ENCODE results near the gene TAL2.

Gene TAL2

DNA sequence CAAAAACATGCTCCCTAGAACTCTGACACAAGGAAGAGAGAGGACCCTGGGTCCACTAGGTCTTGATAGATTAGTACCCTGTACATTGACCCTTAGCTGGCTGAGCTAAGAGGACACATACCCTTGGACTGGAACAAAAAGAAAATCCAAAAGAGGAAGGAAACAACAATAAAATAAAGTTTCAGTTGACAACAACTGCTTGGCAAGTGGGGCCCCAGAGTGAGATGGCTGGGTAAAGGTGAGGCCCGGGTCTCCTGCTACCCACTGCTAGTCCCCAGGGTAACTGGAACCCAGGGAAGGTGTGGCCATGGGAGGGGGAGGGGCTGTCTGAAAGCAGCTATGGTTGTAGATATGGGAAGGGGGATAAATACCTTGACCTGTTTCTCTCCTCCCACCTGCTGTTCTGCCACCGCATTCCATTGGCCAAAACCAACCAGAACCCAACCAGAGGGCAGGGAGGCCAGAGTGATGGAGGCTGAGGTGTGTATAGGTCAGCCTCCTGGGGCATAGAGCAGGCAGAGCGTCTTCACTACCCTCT is 11.7 kb downstream of the TAL2 start:
- no peak overlapping the region for H2AFZ ChIP-seq (ENCODE audit: low read length, unreplicated experiment)

GRCh38 chr9:105676351-105676923 is 14.2 kb downstream of the TAL2 start:
- Histone ChIP-seq H3K4me1 (ENCODE audit: control insufficient read depth, insufficient read depth, low read length, unreplicated experiment) (no peaks in the 10 kb centered on the region), H2AFZ (ENCODE audit: low read length, unreplicated experiment) (no peak overlapping the region), H3K79me2 (ENCODE audit: control insufficient read depth, insufficient read depth, low read length, unreplicated experiment) (no peaks in the 10 kb centered on the region), H3K36me3 (ENCODE audit: insufficient read depth, low read length) (no peaks in the 10 kb centered on the region), H3K27ac (ENCODE audit: low read depth, low read length) (no peak overlapping the region), H3K27me3 (ENCODE audit: insufficient read depth, low read length) (peaks cover 4% of the 10 kb centered on the region; the same call in 1 of the 2 replicates), H3K4me3 (ENCODE audit: low read depth, low read length) (no peak overlapping the region)

More for the DNA sequence above, 11.7 kb downstream of the TAL2 start:
- peaks cover 4% of the 10 kb centered on the region; the same call in 1 of the 2 replicates for H3K27me3 ChIP-seq (ENCODE audit: insufficient read depth, low read length)
- no peak overlapping the region for H3K27ac ChIP-seq (ENCODE audit: low read depth, low read length)
- H3K4me3 ChIP-seq (ENCODE audit: low read depth, low read length) = no peak overlapping the region
- H3K79me2 ChIP-seq (ENCODE audit: control insufficient read depth, insufficient read depth, low read length, unreplicated experiment) = no peaks in the 10 kb centered on the region
- H3K36me3 ChIP-seq (ENCODE audit: insufficient read depth, low read length) = no peaks in the 10 kb centered on the region
- H3K4me1 ChIP-seq (ENCODE audit: control insufficient read depth, insufficient read depth, low read length, unreplicated experiment) = no peaks in the 10 kb centered on the region

DNA sequence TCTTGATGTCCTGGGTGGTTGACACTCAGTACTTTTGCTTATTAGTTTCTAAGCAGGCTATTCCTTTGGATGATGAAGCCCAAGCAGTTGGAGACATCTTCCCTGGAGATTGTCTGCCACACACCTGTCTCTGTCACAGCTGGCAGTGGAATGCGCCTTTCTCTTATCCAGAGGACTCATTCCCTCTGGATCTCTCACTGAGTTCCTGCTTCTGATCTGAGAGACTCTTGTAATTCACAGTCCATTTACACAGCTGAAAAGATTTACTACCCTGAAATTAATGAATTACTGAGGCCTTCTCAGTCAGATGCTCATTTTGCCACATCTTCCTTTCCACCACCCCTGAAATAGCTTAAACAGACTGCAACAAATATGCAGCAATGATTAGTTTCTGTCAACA is 15.9 kb downstream of the TAL2 start:
- no peaks in the 10 kb centered on the region for H3K36me3 ChIP-seq (ENCODE audit: insufficient read depth, low read length)
- H3K27ac ChIP-seq (ENCODE audit: low read depth, low read length) = no peak overlapping the region
- H2AFZ ChIP-seq (ENCODE audit: low read length, unreplicated experiment) = no peak overlapping the region
- no peaks in the 10 kb centered on the region for H3K4me1 ChIP-seq (ENCODE audit: control insufficient read depth, insufficient read depth, low read length, unreplicated experiment)
- no peaks in the 10 kb centered on the region for H3K79me2 ChIP-seq (ENCODE audit: control insufficient read depth, insufficient read depth, low read length, unreplicated experiment)
- no peak overlapping the region for H3K4me3 ChIP-seq (ENCODE audit: low read depth, low read length)
- H3K27me3 ChIP-seq (ENCODE audit: insufficient read depth, low read length) = peaks cover 4% of the 10 kb centered on the region; the same call in 1 of the 2 replicates

- H3K79me2 ChIP-seq (ENCODE audit: control insufficient read depth, insufficient read depth, low read length, unreplicated experiment) = no peaks in the 10 kb centered on the region
- no peak overlapping the region for H2AFZ ChIP-seq (ENCODE audit: low read length, unreplicated experiment)
Measured at GRCh38 chr9:105678781-105679180, 16.5 kb downstream of the TAL2 start.

GRCh38 chr9:105679257-105680022 is 17.2 kb downstream of the TAL2 start:
- no peak overlapping the region for H3K27ac ChIP-seq (ENCODE audit: low read depth, low read length)
- no peaks in the 10 kb centered on the region for H3K79me2 ChIP-seq (ENCODE audit: control insufficient read depth, insufficient read depth, low read length, unreplicated experiment)
- H3K4me1 ChIP-seq (ENCODE audit: control insufficient read depth, insufficient read depth, low read length, unreplicated experiment) = no peaks in the 10 kb centered on the region

More at GRCh38 chr9:105678781-105679180, 16.5 kb downstream of the TAL2 start:
- no peak overlapping the region for H3K4me3 ChIP-seq (ENCODE audit: low read depth, low read length)
- peaks cover 4% of the 10 kb centered on the region; the same call in 1 of the 2 replicates for H3K27me3 ChIP-seq (ENCODE audit: insufficient read depth, low read length)
- H3K36me3 ChIP-seq (ENCODE audit: insufficient read depth, low read length) = no peaks in the 10 kb centered on the region
- no peaks in the 10 kb centered on the region for H3K4me1 ChIP-seq (ENCODE audit: control insufficient read depth, insufficient read depth, low read length, unreplicated experiment)
- H3K27ac ChIP-seq (ENCODE audit: low read depth, low read length) = no peak overlapping the region

GRCh38 chr9:105681313-105681712 is 19.1 kb downstream of the TAL2 start:
- Histone ChIP-seq H3K27me3 (ENCODE audit: insufficient read depth, low read length) (peaks cover 4% of the 10 kb centered on the region; the same call in 1 of the 2 replicates), H2AFZ (ENCODE audit: low read length, unreplicated experiment) (no peak overlapping the region), H3K4me3 (ENCODE audit: low read depth, low read length) (no peak overlapping the region), H3K79me2 (ENCODE audit: control insufficient read depth, insufficient read depth, low read length, unreplicated experiment) (no peaks in the 10 kb centered on the region), H3K36me3 (ENCODE audit: insufficient read depth, low read length) (no peaks in the 10 kb centered on the region), H3K4me1 (ENCODE audit: control insufficient read depth, insufficient read depth, low read length, unreplicated experiment) (no peaks in the 10 kb centered on the region), H3K27ac (ENCODE audit: low read depth, low read length) (no peak overlapping the region)

More at GRCh38 chr9:105679257-105680022, 17.2 kb downstream of the TAL2 start:
- Histone ChIP-seq H3K27me3 (ENCODE audit: insufficient read depth, low read length) (peaks cover 4% of the 10 kb centered on the region; the same call in 1 of the 2 replicates), H3K4me3 (ENCODE audit: low read depth, low read length) (no peak overlapping the region), H3K36me3 (ENCODE audit: insufficient read depth, low read length) (no peaks in the 10 kb centered on the region), H2AFZ (ENCODE audit: low read length, unreplicated experiment) (no peak overlapping the region)

GRCh38 chr9:105681724-105682123 is 19.5 kb downstream of the TAL2 start:
- H3K4me1 ChIP-seq (ENCODE audit: control insufficient read depth, insufficient read depth, low read length, unreplicated experiment) = no peaks in the 10 kb centered on the region
- H3K27ac ChIP-seq (ENCODE audit: low read depth, low read length) = no peak overlapping the region
- no peak overlapping the region for H2AFZ ChIP-seq (ENCODE audit: low read length, unreplicated experiment)
- no peak overlapping the region for H3K4me3 ChIP-seq (ENCODE audit: low read depth, low read length)
- H3K36me3 ChIP-seq (ENCODE audit: insufficient read depth, low read length) = no peaks in the 10 kb centered on the region
- H3K79me2 ChIP-seq (ENCODE audit: control insufficient read depth, insufficient read depth, low read length, unreplicated experiment) = no peaks in the 10 kb centered on the region
- H3K27me3 ChIP-seq (ENCODE audit: insufficient read depth, low read length) = no peaks in the 10 kb centered on the region

GRCh38 chr9:105683688-105684275 is 21.5 kb downstream of the TAL2 start:
- H3K79me2 ChIP-seq (ENCODE audit: control insufficient read depth, insufficient read depth, low read length, unreplicated experiment) = no peaks in the 10 kb centered on the region
- H3K27ac ChIP-seq (ENCODE audit: low read depth, low read length) = no peak overlapping the region
- H3K36me3 ChIP-seq (ENCODE audit: insufficient read depth, low read length) = no peaks in the 10 kb centered on the region
- H3K4me1 ChIP-seq (ENCODE audit: control insufficient read depth, insufficient read depth, low read length, unreplicated experiment) = no peaks in the 10 kb centered on the region
- no peak overlapping the region for H3K4me3 ChIP-seq (ENCODE audit: low read depth, low read length)
- H3K27me3 ChIP-seq (ENCODE audit: insufficient read depth, low read length) = peaks cover 9% of the 10 kb centered on the region; the same call in 1 of the 2 replicates
- H2AFZ ChIP-seq (ENCODE audit: low read length, unreplicated experiment) = no peak overlapping the region

DNA sequence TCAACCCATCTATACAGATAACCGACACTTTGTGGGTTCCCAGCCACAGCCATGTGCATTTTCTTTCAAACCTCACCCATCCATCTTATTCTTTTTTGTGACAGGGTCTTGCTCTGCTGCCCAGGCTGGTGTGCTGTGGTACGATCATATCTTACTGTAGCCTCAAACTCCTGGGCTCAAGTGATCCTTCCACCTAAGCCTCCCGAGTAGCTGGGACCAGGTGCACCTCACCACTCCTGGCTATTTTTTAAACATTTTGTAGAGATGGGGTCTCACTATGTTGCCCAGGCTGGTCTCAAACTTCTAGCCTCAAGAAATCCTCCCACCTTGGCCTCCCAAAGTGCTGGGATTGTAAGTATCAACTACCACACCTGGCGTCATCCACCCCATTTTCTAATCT is 24.7 kb downstream of the TAL2 start:
- Histone ChIP-seq H3K4me3 (ENCODE audit: low read depth, low read length) (no peak overlapping the region), H3K27ac (ENCODE audit: low read depth, low read length) (no peak overlapping the region), H3K27me3 (ENCODE audit: insufficient read depth, low read length) (peaks cover 15% of the 10 kb centered on the region), H3K36me3 (ENCODE audit: insufficient read depth, low read length) (no peaks in the 10 kb centered on the region), H3K79me2 (ENCODE audit: control insufficient read depth, insufficient read depth, low read length, unreplicated experiment) (no peaks in the 10 kb centered on the region), H3K4me1 (ENCODE audit: control insufficient read depth, insufficient read depth, low read length, unreplicated experiment) (no peaks in the 10 kb centered on the region), H2AFZ (ENCODE audit: low read length, unreplicated experiment) (no peak overlapping the region)

GRCh38 chr9:105690742-105691141 is 28.5 kb downstream of the TAL2 start:
- Histone ChIP-seq H3K27ac (ENCODE audit: low read depth, low read length) (no peak overlapping the region), H3K4me1 (ENCODE audit: control insufficient read depth, insufficient read depth, low read length, unreplicated experiment) (peaks cover 6% of the 10 kb centered on the region), H2AFZ (ENCODE audit: low read length, unreplicated experiment) (no peak overlapping the region), H3K79me2 (ENCODE audit: control insufficient read depth, insufficient read depth, low read length, unreplicated experiment) (no peaks in the 10 kb centered on the region), H3K36me3 (ENCODE audit: insufficient read depth, low read length) (no peaks in the 10 kb centered on the region), H3K27me3 (ENCODE audit: insufficient read depth, low read length) (peaks cover 24% of the 10 kb centered on the region), H3K4me3 (ENCODE audit: low read depth, low read length) (no peak overlapping the region)

Measured in ACC112 (cell line).